HepG2 (cell line): Measurements from ENCODE around the gene IGDCC3. TPM values are rescaled to one million over a fixed set of nuclear protein-coding genes. Genes with fewer than 3 reads are reported as not detected.

ENCODE experiments used
- ARID2 ChIP-seq: sonication (generic); formaldehyde crosslinking; IDR thresholded peaks from 2 replicates; pipeline ENCODE4 v1.8.1; 2022; ENCODE audit warnings: mild to moderate bottlenecking, missing genetic modification reagents, borderline replicate concordance
- ARID3A ChIP-seq: IDR thresholded peaks from 2 replicates; pipeline ENCODE4 v1.6.1; 2012; ENCODE audit warnings: low read depth, low read length, improper control_type of control experiment
- ATM ChIP-seq: fragments of 450-650 bp; IDR thresholded peaks from 2 replicates; pipeline ENCODE4 v1.7.1; 2017; ENCODE audit warnings: mild to moderate bottlenecking, borderline replicate concordance
- CEBPZ ChIP-seq: IDR thresholded peaks from 2 replicates; pipeline ENCODE4 v1.6.1; 2012; ENCODE audit warnings: low read length, improper control_type of control experiment
- MLLT10 ChIP-seq: sonication (generic); formaldehyde crosslinking; IDR thresholded peaks from 2 replicates; pipeline ENCODE4 v1.4.0; 2020; ENCODE audit warnings: missing genetic modification reagents
- MYC ChIP-seq: sonication (generic); formaldehyde crosslinking; IDR thresholded peaks from 2 replicates; pipeline ENCODE4 v1.9.0; 2021; ENCODE audit warnings: missing genetic modification reagents, borderline replicate concordance
- NR2C2 ChIP-seq: sonication (generic); formaldehyde crosslinking; IDR thresholded peaks from 2 replicates; pipeline ENCODE4 v1.4.0; 2020; ENCODE audit warnings: missing genetic modification reagents, mild to moderate bottlenecking, moderate library complexity, borderline replicate concordance
- ZKSCAN5 ChIP-seq: sonication (generic); formaldehyde crosslinking; IDR thresholded peaks from 2 replicates; pipeline ENCODE4 v1.5.1; 2020; ENCODE audit warnings: mild to moderate bottlenecking, missing genetic modification reagents
- ZNF264 ChIP-seq: sonication (generic); formaldehyde crosslinking; IDR thresholded peaks from 2 replicates; pipeline ENCODE4 v1.4.0; 2020; ENCODE audit warnings: missing genetic modification reagents
- ZNF318 ChIP-seq: sonication (generic); formaldehyde crosslinking; IDR thresholded peaks from 2 replicates; pipeline ENCODE4 v1.4.0; 2020; ENCODE audit warnings: mild to moderate bottlenecking, missing genetic modification reagents
- ZNF460 ChIP-seq: sonication (generic); formaldehyde crosslinking; IDR thresholded peaks from 2 replicates; pipeline ENCODE4 v1.5.1; 2020; ENCODE audit warnings: missing genetic modification reagents, mild to moderate bottlenecking, borderline replicate concordance
- ZNF713 ChIP-seq: sonication (generic); formaldehyde crosslinking; IDR thresholded peaks from 2 replicates; pipeline ENCODE4 v1.4.0; 2020; ENCODE audit warnings: mild to moderate bottlenecking, missing genetic modification reagents
- ZNF75D ChIP-seq: sonication (generic); formaldehyde crosslinking; IDR thresholded peaks from 2 replicates; pipeline ENCODE4 v1.8.1; 2023; ENCODE audit warnings: missing genetic modification reagents, mild to moderate bottlenecking, borderline replicate concordance
- polyA plus RNA-seq, 8 experiments: library from polyadenylated mRNA; depleted of rRNA in 3 of 8; stranded (reverse) in 7 of 8; unstranded in 1 of 8; fragments of >200 nt; fragmentation: Illumina TruSeq in 4 of 8; extraction: Trizol in 4 of 8; gene quantifications; 2 replicates each; pipeline versions ENCODE4 v1.2.1 to v1.2.3, GENCODE V29; 2011 to 2016; ENCODE audit warnings: low read depth in 4 of 8, missing spikeins in 1 of 8, mixed read lengths in 1 of 8; ENCODE audit not compliant: insufficient read depth in 1 of 8
- total RNA-seq, 5 experiments: library from RNA; depleted of rRNA; stranded (reverse); fragments of >200 nt; fragmentation: Illumina TruSeq; extraction: Trizol; gene quantifications; 2 replicates each; pipeline ENCODE4 v1.2.3, GENCODE V29; 2016; ENCODE audit warnings: low read depth in 1 of 5

IGDCC3 gene
- total and polyA plus RNA-seq, 2 of the 13 experiments (the other 11 are each of a cell fraction or from before 2014, with no cell fraction given): 30.1 to 51.8 TPM

GRCh38 chr15:65304381-65305149, 73.2 kb downstream of the IGDCC3 start, which contains the start of gene RNU5B-1 (continued):
- TF ChIP-seq CEBPZ: no peak
- TF ChIP-seq ZNF318 (CRISPR knock-in tag): no peak
- 0 out of 2 replicates have a peak, but pooled peaks have one; percentile 52 for TF ChIP-seq MLLT10 (CRISPR knock-in tag)
- TF ChIP-seq ATM: no peak
- no peak for TF ChIP-seq ZNF713
- no peak; the same call in 1 of the 2 replicates for TF ChIP-seq ZNF460 (CRISPR knock-in tag)
- TF ChIP-seq ZKSCAN5: no peak
- TF ChIP-seq ARID2 (CRISPR knock-in tag): no peak; the same call in 1 of the 2 replicates
- TF ChIP-seq ARID3A: peak; percentile 93
- peak; percentile 28; the same call in 1 of the 2 replicates for TF ChIP-seq ZNF264 (CRISPR knock-in tag)
- TF ChIP-seq MYC (CRISPR knock-in tag): peak; percentile 42; the same call in 1 of the 2 replicates
- TF ChIP-seq NR2C2 (CRISPR knock-in tag): peak; percentile 71
- TF ChIP-seq ZNF75D (CRISPR knock-in tag): no peak
